Cerebellar cortex (tissue), 1 donor: ENCODE results near the gene GGN.
"Not testable (repeated sequence)": the region's sequence is repeated elsewhere in the genome, so short reads cannot be mapped to it uniquely, and the experiment has no call there.

Experiments used
- DNase-seq: peaks from one replicate; pipeline ENCODE4 v3.0.0-alpha.2; 2015; ENCODE audit warnings: low spot score

Gene GGN

GRCh38 chr19:38411898-38412297, 24.1 kb upstream of the GGN start:
- DNase-seq: not testable (repeated sequence)

GRCh38 chr19:38411041-38411712, 23.3 kb upstream of the GGN start:
- no peak for DNase-seq

- DNase-seq: not testable (repeated sequence)
These were observed 22.6 kb upstream of the GGN start for GRCh38 chr19:38410407-38410806.

GRCh38 chr19:38409631-38410133, 21.8 kb upstream of the GGN start:
- no peak for DNase-seq

GRCh38 chr19:38405276-38405675, 17.4 kb upstream of the GGN start:
- no peak for DNase-seq

- DNase-seq: no peak
These were observed 17.0 kb upstream of the GGN start for GRCh38 chr19:38404858-38405257.

- peak; percentile 96 for DNase-seq
These were observed 15.3 kb upstream of the GGN start, which contains the start of gene FAM98C for GRCh38 chr19:38402967-38403674. FAM98C (plus strand) TSS chr19:38403093; CDS start chr19:38403154, 61 bp downstream.

- DNase-seq: no peak
These were observed 14.8 kb upstream of the GGN start for GRCh38 chr19:38402623-38402966.

GRCh38 chr19:38401148-38401547, 13.3 kb upstream of the GGN start:
- no peak for DNase-seq

GRCh38 chr19:38400361-38400760, 12.5 kb upstream of the GGN start:
- DNase-seq: no peak

GRCh38 chr19:38399537-38399936, 11.7 kb upstream of the GGN start:
- no peak for DNase-seq

GRCh38 chr19:38399081-38399480, 11.2 kb upstream of the GGN start:
- DNase-seq: no peak

- DNase-seq: no peak
These were observed 7.7 kb upstream of the GGN start for GRCh38 chr19:38395381-38396114.

GRCh38 chr19:38394488-38394887, 6.7 kb upstream of the GGN start:
- no peak for DNase-seq

GRCh38 chr19:38392707-38393308, 5.0 kb upstream of the GGN start:
- no peak for DNase-seq

- no peak for DNase-seq
These were observed 4.2 kb upstream of the GGN start for GRCh38 chr19:38391911-38392464.

- DNase-seq: no peak
These were observed 2.4 kb upstream of the GGN start for GRCh38 chr19:38389957-38390924.

GRCh38 chr19:38389101-38389925, 1.5 kb upstream of the GGN start:
- DNase-seq: peak; percentile 38

- DNase-seq: no peak
These were observed 691 bp upstream of the GGN start, which contains the start of gene SPRED3 for GRCh38 chr19:38388349-38389100. SPRED3 (plus strand) TSS chr19:38388697; CDS start chr19:38390303, 1,606 bp downstream.
